ENCODE results near the gene ZNF331. TPM values are rescaled to one million over a fixed set of nuclear protein-coding genes. Genes with fewer than 3 reads are reported as not detected.

Gene ZNF331
- total RNA-seq, 2 experiments from 2014 or later = 34.8 to 36.4 TPM

DNA sequence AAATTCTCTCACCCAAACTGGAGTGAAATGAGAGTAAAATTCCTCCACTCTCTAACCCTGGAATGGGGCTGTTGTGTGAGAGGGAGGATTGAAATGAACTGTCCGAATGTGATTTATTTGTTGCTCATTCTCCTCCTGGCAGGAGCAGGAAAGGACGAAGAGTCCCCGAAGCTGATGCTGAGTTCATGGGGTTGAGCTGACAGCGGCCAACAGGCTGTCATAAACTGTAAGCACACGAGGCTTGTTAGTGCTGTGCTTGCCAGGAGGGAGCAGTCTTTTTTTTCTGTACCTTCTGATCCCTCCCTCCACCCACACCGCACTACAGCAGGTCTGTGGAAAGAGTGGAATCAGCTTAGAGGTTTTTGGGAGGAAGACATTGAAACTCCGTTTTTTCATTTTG, 33.1 kb upstream of the ZNF331 start:
- TF ChIP-seq CTCF (IDR thresholded peaks at IDR 0.05) = no peak
- no peak for DNase-seq
- Mint-ChIP-seq H3K36me3 (ENCODE audit: low read depth) (peaks cover 3% of the 10 kb centered on the region), H3K9me3 (peaks cover 6% of the 10 kb centered on the region), H3K27ac (no peak overlapping the region), H3K27me3 (peaks cover 20% of the 10 kb centered on the region), H3K4me1 (ENCODE audit: low read depth) (no peaks in the 10 kb centered on the region), H3K4me3 (no peak overlapping the region)
- ATAC-seq = no peak
- CTCF ChIA-PET = no interaction called here
- intact Hi-C loops (cut with micrococcal nuclease) = no loop called here
- POLR2A ChIA-PET = no interaction called here

- H3K27ac Mint-ChIP-seq = no peak overlapping the region
- ChIA-PET CTCF (no interaction called here), POLR2A (no interaction called here)
- no peak for ATAC-seq
- peaks cover 16% of the 10 kb centered on the region for H3K27me3 Mint-ChIP-seq
- intact Hi-C loops (cut with micrococcal nuclease) = no loop called here
- no peak for DNase-seq
- peaks cover 3% of the 10 kb centered on the region for H3K36me3 Mint-ChIP-seq (ENCODE audit: low read depth)
- TF ChIP-seq CTCF (IDR thresholded peaks at IDR 0.05) = no peak
- no peaks in the 10 kb centered on the region for H3K4me1 Mint-ChIP-seq (ENCODE audit: low read depth)
- peaks cover 2% of the 10 kb centered on the region for H3K9me3 Mint-ChIP-seq
- no peak overlapping the region for H3K4me3 Mint-ChIP-seq
Observed at GRCh38 chr19:53506728-53507127, 31.2 kb upstream of the ZNF331 start.

DNA sequence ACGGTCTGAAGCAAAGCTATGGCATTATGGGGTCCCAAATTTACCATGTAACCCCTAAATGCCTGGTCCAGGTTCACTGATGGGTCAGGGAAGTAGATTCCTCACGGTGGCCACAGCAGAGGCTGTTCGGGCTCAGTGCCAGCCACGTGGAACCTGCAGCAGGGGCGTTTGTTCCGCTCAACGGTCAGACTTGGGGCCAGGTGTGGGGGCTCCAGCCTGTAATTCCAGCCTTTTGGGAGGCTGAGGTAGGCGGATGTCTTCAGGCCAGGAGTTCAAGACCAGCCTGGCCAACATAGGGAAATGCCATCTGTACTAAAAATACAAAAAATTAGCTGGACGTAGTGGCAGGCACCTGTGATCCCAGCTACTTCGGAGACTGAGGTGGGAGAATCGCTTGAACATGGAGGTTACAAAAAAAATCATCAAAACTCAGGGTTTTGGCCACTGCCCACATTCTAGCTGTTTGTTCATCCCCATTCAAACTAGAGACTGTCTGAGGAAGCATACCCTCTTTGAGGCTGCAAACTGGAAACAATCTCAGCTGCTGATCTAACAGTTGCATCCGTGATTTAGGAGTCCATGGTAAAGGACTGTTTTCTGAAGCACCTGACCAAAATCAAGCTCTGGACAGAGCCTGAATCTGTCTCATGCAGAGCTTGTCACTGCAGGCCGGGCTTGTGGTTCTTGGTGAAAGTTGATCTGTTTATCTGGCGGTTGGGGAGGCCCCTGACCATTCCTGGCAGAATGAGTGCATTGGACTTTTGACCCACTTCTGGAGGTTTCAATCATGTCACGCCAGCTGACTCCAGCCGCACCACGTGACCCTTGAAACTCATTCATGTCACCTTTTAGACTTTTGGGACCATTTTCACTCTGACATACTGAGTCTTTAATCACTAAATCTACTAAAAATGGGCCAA, 30.2 kb upstream of the ZNF331 start:
- no peak for DNase-seq
- H3K4me1 Mint-ChIP-seq (ENCODE audit: low read depth) = no peaks in the 10 kb centered on the region
- H3K9me3 Mint-ChIP-seq = no peaks in the 10 kb centered on the region
- no peak overlapping the region for H3K27ac Mint-ChIP-seq
- CTCF ChIA-PET = interaction anchor here (2.6 kb wide), 1 partner anchor 82 kb away, joined by 9 read pairs; no protein-coding TSS in a partner anchor
- H3K4me3 Mint-ChIP-seq = no peak overlapping the region
- POLR2A ChIA-PET = no interaction called here
- peaks cover 16% of the 10 kb centered on the region for H3K27me3 Mint-ChIP-seq
- H3K36me3 Mint-ChIP-seq (ENCODE audit: low read depth) = peaks cover 1% of the 10 kb centered on the region
- no peak for ATAC-seq
- intact Hi-C loops (cut with micrococcal nuclease) = no loop called here
- no peak for TF ChIP-seq CTCF (IDR thresholded peaks at IDR 0.05)

GRCh38 chr19:53509443-53509842, 28.5 kb upstream of the ZNF331 start:
- intact Hi-C loops (cut with micrococcal nuclease) = no loop called here
- Mint-ChIP-seq H3K4me1 (ENCODE audit: low read depth) (no peaks in the 10 kb centered on the region), H3K27me3 (peaks cover 14% of the 10 kb centered on the region), H3K27ac (no peak overlapping the region), H3K9me3 (no peaks in the 10 kb centered on the region), H3K4me3 (no peak overlapping the region), H3K36me3 (ENCODE audit: low read depth) (peaks cover 1% of the 10 kb centered on the region)
- no peak for TF ChIP-seq CTCF (IDR thresholded peaks at IDR 0.05)
- no peak for ATAC-seq
- ChIA-PET CTCF (interaction anchor here (2.6 kb wide), 1 partner anchor 84 kb away, joined by 9 read pairs; no protein-coding TSS in a partner anchor), POLR2A (interaction anchor here (0.8 kb wide), 1 partner anchor 22 kb away, joined by 3 read pairs; no protein-coding TSS in a partner anchor)
- DNase-seq = no peak

DNA sequence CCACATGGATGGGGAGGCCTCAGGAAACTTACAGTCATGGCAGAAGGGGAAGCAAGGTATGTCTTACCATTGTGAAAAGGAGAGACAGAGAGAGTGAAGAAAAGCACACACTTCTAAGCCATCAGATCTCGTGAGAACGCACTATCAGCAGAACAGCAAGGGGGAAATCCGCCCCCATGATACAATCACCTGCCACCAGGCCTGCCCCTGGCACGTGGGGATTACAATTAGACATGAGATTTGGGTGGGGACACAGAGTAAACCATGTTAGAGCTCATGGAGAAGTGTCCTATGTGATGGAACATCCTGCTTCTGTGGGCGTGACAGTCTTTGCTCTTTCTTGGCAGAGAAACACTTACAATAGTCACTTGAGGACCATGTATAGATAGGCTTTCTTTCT, 28.1 kb upstream of the ZNF331 start:
- TF ChIP-seq CTCF (IDR thresholded peaks at IDR 0.05) = no peak
- H3K27me3 Mint-ChIP-seq = peaks cover 11% of the 10 kb centered on the region
- H3K4me1 Mint-ChIP-seq (ENCODE audit: low read depth) = no peaks in the 10 kb centered on the region
- no peaks in the 10 kb centered on the region for H3K9me3 Mint-ChIP-seq
- CTCF ChIA-PET = interaction anchor here (1.2 to 2.6 kb wide), 2 partner anchors 84 to 85 kb away, joined by 4 to 9 read pairs; no protein-coding TSS in a partner anchor
- POLR2A ChIA-PET = interaction anchor here (0.8 kb wide), 1 partner anchor 22 kb away, joined by 3 read pairs; no protein-coding TSS in a partner anchor
- no peak for ATAC-seq
- no peak for DNase-seq
- intact Hi-C loops (cut with micrococcal nuclease) = no loop called here
- H3K4me3 Mint-ChIP-seq = no peak overlapping the region
- no peaks in the 10 kb centered on the region for H3K36me3 Mint-ChIP-seq (ENCODE audit: low read depth)
- no peak overlapping the region for H3K27ac Mint-ChIP-seq

Measured in activated CD8-positive, alpha-beta T cell treated with anti-CD3 and anti-CD28 coated beads for 36 hours (primary cell).